Keratinocyte (primary cell): ENCODE measurements around the gene CDH12. TPM values are rescaled to one million over a fixed set of nuclear protein-coding genes. Genes with fewer than 3 reads are reported as not detected.

ENCODE experiments used
- DNase-seq: peaks from one replicate; pipeline ENCODE4 v3.0.0-alpha.2; 2011; ENCODE audit warnings: low read depth, missing footprints, low spot score
- FAIRE-seq: peaks from 2 replicates; lab custom pipeline; 2011; peaks lifted over from hg19 to GRCh38; lab: Jason Lieb, UNC
- H2AFZ ChIP-seq: 2 replicates; pipeline ENCODE4 v1.6.0; 2012; ENCODE audit warnings: low read length, control low read depth, inconsistent platforms; ENCODE audit not compliant: control insufficient read depth
- H3K27ac ChIP-seq: 2 replicates; pipeline ENCODE4 v1.5.1; 2011; ENCODE audit warnings: low read length; ENCODE audit not compliant: control insufficient read depth, insufficient read depth
- H3K27me3 ChIP-seq: 3 replicates; pipeline ENCODE4 v1.6.0; 2011; ENCODE audit warnings: low read length; ENCODE audit not compliant: control insufficient read depth, insufficient read depth; ENCODE audit errors: extremely low read depth
- H3K36me3 ChIP-seq, 2 experiments: 2 replicates in 1 of 2; 3 replicates in 1 of 2; pipeline ENCODE4 v1.5.1; 2011; ENCODE audit warnings: low read length in 2 of 2, mild to moderate bottlenecking in 1 of 2; ENCODE audit not compliant: control insufficient read depth in 2 of 2, insufficient read depth in 2 of 2; ENCODE audit errors: extremely low read depth in 1 of 2
- H3K4me1 ChIP-seq: 3 replicates; pipeline ENCODE4 v1.5.1; 2011; ENCODE audit warnings: low read length; ENCODE audit not compliant: control insufficient read depth, insufficient read depth; ENCODE audit errors: extremely low read depth
- H3K4me2 ChIP-seq: 3 replicates; pipeline ENCODE4 v1.6.0; 2011; ENCODE audit warnings: low read depth, low read length; ENCODE audit not compliant: control insufficient read depth, insufficient read depth; ENCODE audit errors: extremely low read depth
- H3K4me3 ChIP-seq, 3 experiments: fragments of 200-600 bp in 1 of 3; sonication (generic) in 1 of 3; 2 replicates in 2 of 3; 3 replicates in 1 of 3; pipeline ENCODE4 v1.5.1; 2011 to 2016; ENCODE audit warnings: low read length in 3 of 3, mild to moderate bottlenecking in 3 of 3, control low read depth in 2 of 3, inconsistent platforms in 1 of 3, low read depth in 1 of 3, mixed read lengths in 1 of 3, mixed run types in 1 of 3, moderate library complexity in 1 of 3; ENCODE audit not compliant: control insufficient read depth in 2 of 3, insufficient read depth in 2 of 3; ENCODE audit errors: extremely low read depth in 1 of 3
- H3K79me2 ChIP-seq: 2 replicates; pipeline ENCODE4 v1.6.0; 2012; ENCODE audit warnings: low read length; ENCODE audit not compliant: control insufficient read depth, insufficient read depth
- H3K9ac ChIP-seq: 3 replicates; pipeline ENCODE4 v1.6.0; 2011; ENCODE audit warnings: low read length; ENCODE audit not compliant: control insufficient read depth, insufficient read depth; ENCODE audit errors: extremely low read depth
- H3K9me1 ChIP-seq: 3 replicates; pipeline ENCODE4 v1.6.0; 2011; ENCODE audit warnings: low read length; ENCODE audit not compliant: control insufficient read depth, insufficient read depth; ENCODE audit errors: extremely low read depth
- H3K9me3 ChIP-seq: 2 replicates; pipeline ENCODE4 v1.5.1; 2012; ENCODE audit warnings: low read depth, low read length; ENCODE audit not compliant: control insufficient read depth
- H4K20me1 ChIP-seq: 3 replicates; pipeline ENCODE4 v1.6.0; 2011; ENCODE audit warnings: low read length; ENCODE audit not compliant: control insufficient read depth, insufficient read depth; ENCODE audit errors: extremely low read depth
- CTCF ChIP-seq, 3 experiments: IDR thresholded peaks in 1 of 3; conservative IDR thresholded peaks in 1 of 3; optimal IDR thresholded peaks in 1 of 3; 2 replicates in 2 of 3; 3 replicates in 1 of 3; pipeline versions ENCODE3 to v1.5.1; 2011; ENCODE audit warnings: low read length in 3 of 3, mild to moderate bottlenecking in 3 of 3, moderate library complexity in 2 of 3, control low read depth in 1 of 3, inconsistent platforms in 1 of 3; ENCODE audit not compliant: insufficient read depth in 2 of 3; ENCODE audit errors: extremely low read depth in 1 of 3
- EZH2 ChIP-seq: IDR thresholded peaks from one replicate; pipeline ENCODE4 v1.6.1; 2012; ENCODE audit warnings: inconsistent platforms, mild to moderate bottlenecking, low read length, moderate library complexity
- dilution Hi-C: fragments of 300-500 bp; cut with MboI; formaldehyde crosslinking; loops from one replicate; pipeline ENCODE4 v1.7.0; 2020; ENCODE audit warnings: low sequenced_read_pairs; ENCODE audit not compliant: extremely low pct_ligation_motif_present
- polyA plus RNA-seq, 5 experiments: library from polyadenylated mRNA; depleted of rRNA in 3 of 5; stranded (reverse) in 3 of 5; stranded (forward) in 1 of 5; unstranded in 1 of 5; fragments of >200 nt; gene quantifications; 1 replicate in 1 of 5; 2 replicates in 3 of 5; 3 replicates in 1 of 5; pipeline versions ENCODE4 v1.2.1 to v1.2.3, GENCODE V29; 2011 to 2012; ENCODE audit warnings: missing spikeins in 2 of 5, low read depth in 1 of 5, low replicate concordance in 1 of 5

CDH12 gene
- polyA plus RNA-seq, 1 donor (not counting 4 experiments of a cell fraction or from before 2014, with no cell fraction given): not detected

- TF ChIP-seq CTCF (optimal IDR thresholded peaks at IDR 0.05 in 1 of 3, IDR thresholded peaks at IDR 0.05 in 1 of 3, conservative IDR thresholded peaks at IDR 0.05 in 1 of 3; ENCODE audit: extremely low read depth in 1 of 3, insufficient read depth in 2 of 3, low read length in 3 of 3) (no peak), EZH2 (no peak)
- H3K9me3 ChIP-seq: no peaks in the 10 kb centered on the region
- no peak for DNase-seq
- no peak overlapping the region for H3K9ac ChIP-seq
- peaks cover 9% of the 10 kb centered on the region for H3K4me1 ChIP-seq
- H3K4me2 ChIP-seq: no peak overlapping the region
- no peak overlapping the region for H3K27ac ChIP-seq
- no peak overlapping the region for H3K4me3 ChIP-seq
- no peak overlapping the region for H2AFZ ChIP-seq
- dilution Hi-C loops: no loop called here
- H3K36me3 ChIP-seq: no peaks in the 10 kb centered on the region
- no peaks in the 10 kb centered on the region for H4K20me1 ChIP-seq
- FAIRE-seq: no peak
- H3K27me3 ChIP-seq: no peaks in the 10 kb centered on the region
- no peaks in the 10 kb centered on the region for H3K9me1 ChIP-seq
- no peaks in the 10 kb centered on the region for H3K79me2 ChIP-seq
Measured at GRCh38 chr5:22594491-22594890, 258.7 kb downstream of the CDH12 start.

- H3K4me1 ChIP-seq: peaks cover 9% of the 10 kb centered on the region
- no peaks in the 10 kb centered on the region for H4K20me1 ChIP-seq
- no peak for TF ChIP-seq EZH2
- no peak for TF ChIP-seq CTCF (optimal IDR thresholded peaks at IDR 0.05 in 1 of 3, IDR thresholded peaks at IDR 0.05 in 1 of 3, conservative IDR thresholded peaks at IDR 0.05 in 1 of 3; ENCODE audit: extremely low read depth in 1 of 3, insufficient read depth in 2 of 3, low read length in 3 of 3)
- H3K9me1 ChIP-seq: no peaks in the 10 kb centered on the region
- no peak for FAIRE-seq
- H3K79me2 ChIP-seq: no peaks in the 10 kb centered on the region
- dilution Hi-C loops: no loop called here
- no peak overlapping the region for H3K27ac ChIP-seq
- H3K4me2 ChIP-seq: no peak overlapping the region
- H3K9me3 ChIP-seq: no peaks in the 10 kb centered on the region
- H3K9ac ChIP-seq: no peak overlapping the region
- DNase-seq: no peak
- H3K36me3 ChIP-seq: no peaks in the 10 kb centered on the region
- H3K4me3 ChIP-seq: no peak overlapping the region
- no peak overlapping the region for H2AFZ ChIP-seq
- no peaks in the 10 kb centered on the region for H3K27me3 ChIP-seq
Measured at GRCh38 chr5:22593592-22593991, 259.6 kb downstream of the CDH12 start.
